Liver (tissue), 9 donors: ENCODE measurements around the gene NGB. TPM values are rescaled to one million over a fixed set of nuclear protein-coding genes. Genes with fewer than 3 reads are reported as not detected.

Experiments
- DNase-seq: peaks from one replicate; pipeline ENCODE4 v3.0.0-alpha.2; 2017; ENCODE audit warnings: low spot score
- H3K27ac ChIP-seq, 2 donors: one replicate each; pipeline ENCODE4 v1.7.0; 2013; ENCODE audit warnings: inconsistent platforms in 2 of 2, low read length in 2 of 2, control low read depth in 1 of 2, low read depth in 1 of 2, mild to moderate bottlenecking in 1 of 2
- H3K27me3 ChIP-seq, 4 donors: one replicate each; pipeline versions ENCODE4 v1.6.1 to v1.7.0; 2013; ENCODE audit warnings: low read length in 3 of 4, inconsistent platforms in 1 of 4, mild to moderate bottlenecking in 1 of 4, moderate library complexity in 1 of 4; ENCODE audit not compliant: control insufficient read depth in 4 of 4, insufficient read depth in 4 of 4
- H3K36me3 ChIP-seq, 4 donors: one replicate each; pipeline versions ENCODE4 v1.6.1 to v1.7.0; 2013; ENCODE audit warnings: low read length in 3 of 4, mild to moderate bottlenecking in 3 of 4, low read depth in 1 of 4, moderate library complexity in 1 of 4; ENCODE audit not compliant: control insufficient read depth in 4 of 4, insufficient read depth in 3 of 4
- H3K4me1 ChIP-seq, 4 donors: one replicate each; pipeline versions ENCODE4 v1.6.1 to v1.7.0; 2013; ENCODE audit warnings: low read length in 3 of 4, mild to moderate bottlenecking in 3 of 4, moderate library complexity in 1 of 4; ENCODE audit not compliant: control insufficient read depth in 4 of 4, insufficient read depth in 4 of 4
- H3K4me3 ChIP-seq, 3 donors: one replicate each; pipeline versions ENCODE4 v1.6.1 to v1.7.0; 2013; ENCODE audit warnings: low read length in 3 of 3, control low read depth in 1 of 3, low read depth in 1 of 3, mild to moderate bottlenecking in 1 of 3
- H3K9ac ChIP-seq, 2 donors: one replicate each; pipeline ENCODE4 v1.7.0; 2013; ENCODE audit warnings: low read length in 2 of 2, mild to moderate bottlenecking in 2 of 2, moderate library complexity in 2 of 2, control low read depth in 1 of 2, low read depth in 1 of 2
- H3K9me3 ChIP-seq, 4 donors: one replicate each; pipeline versions ENCODE4 v1.6.1 to v1.7.0; 2013; ENCODE audit warnings: low read length in 3 of 4; ENCODE audit not compliant: control insufficient read depth in 4 of 4
- ATF3 ChIP-seq: IDR thresholded peaks from 2 replicates; pipeline ENCODE4 v1.6.1; 2016; ENCODE audit warnings: antibody characterized with exemption
- CTCF ChIP-seq: fragments of 150-350 bp; IDR thresholded peaks from 2 replicates; pipeline ENCODE4 v1.5.1; 2017; ENCODE audit warnings: improper control_type of control experiment, low read depth, low read length; ENCODE audit not compliant: missing input control
- FOXA1 ChIP-seq: IDR thresholded peaks from 2 replicates; pipeline ENCODE4 v1.6.1; 2016; ENCODE audit warnings: antibody characterized with exemption
- FOXA2 ChIP-seq: IDR thresholded peaks from 2 replicates; pipeline ENCODE4 v1.6.1; 2016; ENCODE audit warnings: antibody characterized with exemption
- GABPA ChIP-seq, 2 donors: IDR thresholded peaks in 1 of 2; conservative IDR thresholded peaks in 1 of 2; 2 replicates each; pipeline ENCODE4 v1.6.1; 2016; ENCODE audit warnings: antibody characterized with exemption in 2 of 2, mild to moderate bottlenecking in 1 of 2, moderate library complexity in 1 of 2
- HNF4A ChIP-seq, 2 donors: conservative IDR thresholded peaks; 2 replicates each; pipeline ENCODE4 v1.6.1; 2016; ENCODE audit warnings: antibody characterized with exemption in 2 of 2, mild to moderate bottlenecking in 2 of 2
- HNF4G ChIP-seq: IDR thresholded peaks from 2 replicates; pipeline ENCODE4 v1.6.1; 2016; ENCODE audit warnings: antibody characterized with exemption
- MAX ChIP-seq: IDR thresholded peaks from 2 replicates; pipeline ENCODE4 v1.6.1; 2016; ENCODE audit warnings: antibody characterized with exemption
- NR2F2 ChIP-seq: IDR thresholded peaks from 2 replicates; pipeline ENCODE4 v1.6.1; 2016; ENCODE audit warnings: antibody characterized with exemption
- RAD21 ChIP-seq, 2 donors: IDR thresholded peaks; 2 replicates each; pipeline ENCODE4 v1.6.1; 2016; ENCODE audit warnings: antibody characterized with exemption in 2 of 2, mild to moderate bottlenecking in 2 of 2
- RXRA ChIP-seq, 2 donors: IDR thresholded peaks; 2 replicates each; pipeline ENCODE4 v1.6.1; 2017 to 2018; ENCODE audit warnings: antibody characterized with exemption in 2 of 2, mild to moderate bottlenecking in 1 of 2
- SP1 ChIP-seq: IDR thresholded peaks from 2 replicates; pipeline ENCODE4 v1.6.1; 2018; ENCODE audit warnings: antibody characterized with exemption, mild to moderate bottlenecking
- TAF1 ChIP-seq: conservative IDR thresholded peaks from 2 replicates; pipeline ENCODE4 v1.6.1; 2016; ENCODE audit warnings: antibody characterized with exemption, mild to moderate bottlenecking
- YY1 ChIP-seq: IDR thresholded peaks from 2 replicates; pipeline ENCODE4 v1.6.1; 2016; ENCODE audit warnings: antibody characterized with exemption, mild to moderate bottlenecking
- ZBTB33 ChIP-seq: IDR thresholded peaks from 2 replicates; pipeline ENCODE4 v1.6.1; 2016; ENCODE audit warnings: antibody characterized with exemption
- WGBS: extraction: QIAGEN DNeasy Blood & Tissue Kit; methylation state at CpG from one replicate; pipeline ENCODE4 v1.1.7; 2013; 5-methylcytosine and 5-hydroxymethylcytosine counted together
- polyA plus RNA-seq, 2 donors: library from polyadenylated mRNA; stranded (reverse) in 1 of 2; unstranded in 1 of 2; fragments of 200-250 nt in 1 of 2; fragments of >200 nt in 1 of 2; fragmentation: Nextera tagmentation in 1 of 2; extraction: Ambion mirVana in 1 of 2; gene quantifications; one replicate each; pipeline versions ENCODE4 v1.2.1 to v1.2.3, GENCODE V29; 2013 to 2015
- total RNA-seq, 2 donors: library from RNA; depleted of rRNA; stranded (reverse); fragments of >200 nt; gene quantifications; one replicate each; pipeline ENCODE4 v1.2.3, GENCODE V29; 2014
- donor health status: healthy.
- donor health status: healthy.
- donor health status: healthy.
- donor health status: healthy.
- donor health status: healthy.

NGB gene
- total and polyA plus RNA-seq, 4 donors, result not detected

- Histone ChIP-seq H3K27me3 (peaks cover 0 to 10% (median 3%) of the 10 kb centered on the region in 4 donors), H3K36me3 (peaks cover 0 to 8% (median 3%) of the 10 kb centered on the region in 4 donors), H3K9ac (no peak overlapping the region), H3K9me3 (peaks cover 0 to 1% (median 0%) of the 10 kb centered on the region in 4 donors), H3K4me3 (no peak overlapping the region), H3K27ac (no peak overlapping the region), H3K4me1 (peaks cover 0 to 4% (median 0%) of the 10 kb centered on the region in 4 donors)
- DNase-seq, result no peak
- WGBS, result 82% methylated on average over 4 of the region's 4 CpGs
- no peak for TF ChIP-seq RAD21 (IDR thresholded peaks at IDR 0.05)
- TF ChIP-seq TAF1, result no peak
- no peak for TF ChIP-seq ATF3
- TF ChIP-seq MAX, result no peak
- TF ChIP-seq HNF4G, result no peak
- TF ChIP-seq RXRA (IDR thresholded peaks at IDR 0.05), result no peak
- no peak for TF ChIP-seq ZBTB33
- no peak for TF ChIP-seq CTCF
- no peak for TF ChIP-seq FOXA2
- no peak for TF ChIP-seq HNF4A (conservative IDR thresholded peaks at IDR 0.05)
- no peak for TF ChIP-seq NR2F2
Observed at GRCh38 chr14:77272261-77272660, 1.3 kb upstream of the NGB start.

- no peak overlapping the region for H3K9ac ChIP-seq
- no peak for TF ChIP-seq FOXA2
- TF ChIP-seq HNF4G, result no peak
- no peak for TF ChIP-seq SP1
- TF ChIP-seq RAD21 (IDR thresholded peaks at IDR 0.05), result no peak
- no peak for TF ChIP-seq GABPA (IDR thresholded peaks at IDR 0.05 in 1 of 2, conservative IDR thresholded peaks at IDR 0.05 in 1 of 2)
- no peak for TF ChIP-seq TAF1
- TF ChIP-seq MAX, result no peak
- no peak for TF ChIP-seq CTCF
- TF ChIP-seq HNF4A (conservative IDR thresholded peaks at IDR 0.05), result no peak
- TF ChIP-seq RXRA (IDR thresholded peaks at IDR 0.05), result no peak
- no peak for TF ChIP-seq FOXA1
- TF ChIP-seq NR2F2, result no peak
- TF ChIP-seq YY1, result no peak
- no peak overlapping the region for H3K4me3 ChIP-seq
- H3K4me1 ChIP-seq, result peaks cover 0 to 4% (median 0%) of the 10 kb centered on the region in 4 donors
- no peak overlapping the region for H3K27ac ChIP-seq
- H3K9me3 ChIP-seq, result peaks cover 0 to 1% (median 0%) of the 10 kb centered on the region in 4 donors
- no peaks in the 10 kb centered on the region for H3K36me3 ChIP-seq
- DNase-seq, result no peak
- H3K27me3 ChIP-seq, result peaks cover 0 to 10% (median 5%) of the 10 kb centered on the region in 4 donors
- 5% methylated on average over 84 of the region's 84 CpGs for WGBS
Observed at GRCh38 chr14:77270361-77271112, 469 bp downstream of the NGB start.
